CD4-positive, alpha-beta memory T cell (primary cell): Measurements from ENCODE around the gene RAB27B. TPM values are rescaled to one million over a fixed set of nuclear protein-coding genes. Genes with fewer than 3 reads are reported as not detected.

Source experiments
- CTCF ChIA-PET: fragments of 350-600 bp; sonication (Branson Sonifier 250); formaldehyde crosslinking; loops from one replicate; lab custom pipeline; 2021; ENCODE audit warnings: inconsistent platforms; ENCODE audit not compliant: partially characterized antibody; lab: Charles Lee
- POLR2A ChIA-PET: fragments of 350-600 bp; sonication (Branson Sonifier 250); formaldehyde crosslinking; loops from one replicate; lab custom pipeline; 2021; ENCODE audit not compliant: partially characterized antibody; lab: Charles Lee
- DNase-seq, 5 donors: peaks; one replicate each; pipeline versions ENCODE4 v3.0.0 to v3.0.0-alpha.2; 2020 to 2022; ENCODE audit warnings: mixed read lengths in 1 of 5
- H3K27ac ChIP-seq: one replicate; pipeline ENCODE4 v1.7.0; 2013; ENCODE audit warnings: low read depth, low read length
- H3K27me3 ChIP-seq: 2 replicates; pipeline ENCODE4 v1.7.0; 2013; ENCODE audit warnings: mild to moderate bottlenecking, low read length, moderate library complexity; ENCODE audit not compliant: insufficient read depth
- H3K36me3 ChIP-seq: 2 replicates; pipeline ENCODE4 v1.7.0; 2013; ENCODE audit warnings: mild to moderate bottlenecking, low read length, moderate library complexity; ENCODE audit not compliant: insufficient read depth
- H3K4me1 ChIP-seq: 2 replicates; pipeline ENCODE4 v1.7.0; 2013; ENCODE audit warnings: mild to moderate bottlenecking, low read length, moderate library complexity; ENCODE audit not compliant: insufficient read depth
- H3K4me3 ChIP-seq, 2 donors: one replicate each; pipeline ENCODE4 v1.7.0; 2013; ENCODE audit warnings: low read length in 2 of 2, mild to moderate bottlenecking in 1 of 2
- H3K9me3 ChIP-seq, 2 donors: one replicate each; pipeline ENCODE4 v1.7.0; 2013; ENCODE audit warnings: low read length in 2 of 2, control low read depth in 1 of 2; ENCODE audit not compliant: control insufficient read depth in 1 of 2
- H3K27ac Mint-ChIP-seq, 7 donors: one replicate each; pipeline ENCODE4 v1.8.0; 2020 to 2021; ENCODE audit warnings: mixed read lengths in 7 of 7, mild to moderate bottlenecking in 6 of 7, inconsistent platforms in 3 of 7, moderate library complexity in 3 of 7
- H3K27me3 Mint-ChIP-seq, 2 donors: one replicate each; pipeline ENCODE4 v1.8.0; 2020 to 2021; ENCODE audit warnings: mixed read lengths in 2 of 2
- H3K36me3 Mint-ChIP-seq, 2 donors: one replicate each; pipeline ENCODE4 v1.8.0; 2020 to 2021; ENCODE audit warnings: mixed read lengths in 2 of 2, inconsistent platforms in 1 of 2, mild to moderate bottlenecking in 1 of 2
- H3K4me1 Mint-ChIP-seq, 4 donors: one replicate each; pipeline ENCODE4 v1.8.0; 2020 to 2021; ENCODE audit warnings: mixed read lengths in 4 of 4, mild to moderate bottlenecking in 1 of 4
- H3K4me3 Mint-ChIP-seq, 8 donors: one replicate each; pipeline ENCODE4 v1.8.0; 2020 to 2021; ENCODE audit warnings: mixed read lengths in 8 of 8, mild to moderate bottlenecking in 7 of 8, moderate library complexity in 6 of 8, inconsistent platforms in 3 of 8
- H3K9me3 Mint-ChIP-seq, 8 donors: one replicate each; pipeline ENCODE4 v1.8.0; 2020 to 2021; ENCODE audit warnings: mixed read lengths in 8 of 8, mild to moderate bottlenecking in 5 of 8, inconsistent platforms in 3 of 8, moderate library complexity in 1 of 8
- intact Hi-C: fragments of 100-400 bp; cut with micrococcal nuclease; formaldehyde crosslinking; loops from one replicate; pipeline ENCODE4 v1.15.1; 2023
- polyA plus RNA-seq, 2 donors: library from polyadenylated mRNA; unstranded; fragments of 300-500 nt; fragmentation: Illumina TruSeq; gene quantifications; one replicate each; pipeline ENCODE4 v1.2.3, GENCODE V29; 2021
- total RNA-seq, 2 experiments: library from RNA; stranded (reverse); gene quantifications; one replicate each; pipeline ENCODE4 v1.2.3, GENCODE V29; 2021

The RAB27B gene
- total and polyA plus RNA-seq, 4 experiments from 2014 or later, result 1.0 to 3.1 (median 1.6) TPM

DNA sequence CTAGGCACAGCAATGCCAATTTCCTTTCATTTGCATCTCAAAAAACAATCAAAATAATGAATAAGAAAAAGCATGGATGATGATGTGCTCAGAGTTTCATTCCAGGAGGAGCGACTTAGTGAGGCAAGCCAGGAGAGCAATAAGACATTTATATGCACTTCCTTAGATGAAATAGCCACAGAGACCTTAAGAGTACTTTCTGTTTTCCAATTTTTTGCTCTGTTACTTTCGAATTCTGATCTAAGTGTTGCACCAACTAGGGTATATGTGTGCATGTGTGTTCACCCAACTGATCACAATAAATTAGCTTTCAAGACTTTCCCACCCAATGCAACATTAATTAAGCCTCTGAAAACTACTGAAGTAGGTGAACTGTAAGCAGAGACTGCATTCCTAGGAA is 709 bp downstream of the RAB27B start:
- peaks cover 15% of the 10 kb centered on the region for H3K4me1 ChIP-seq
- CTCF ChIA-PET, result interaction anchor here (1.5 kb wide), 1 partner anchor 11 kb away, joined by 4 read pairs; no protein-coding TSS in a partner anchor
- H3K36me3 ChIP-seq, result no peaks in the 10 kb centered on the region
- Mint-ChIP-seq H3K9me3 (peaks cover 0 to 9% (median 2%) of the 10 kb centered on the region in 8 donors), H3K36me3 (peaks cover 3 to 4% of the 10 kb centered on the region in 2 donors), H3K4me1 (peaks cover 23 to 43% (median 29%) of the 10 kb centered on the region in 4 donors), H3K4me3 (peak overlapping the region; percentile 88 to 96 (median 92)), H3K27ac (peak overlapping the region; percentile 53 to 91 (median 82)), H3K27me3 (peaks cover 0 to 2% of the 10 kb centered on the region in 2 donors)
- H3K27me3 ChIP-seq, result no peaks in the 10 kb centered on the region
- H3K27ac ChIP-seq, result peak overlapping the region; percentile 58
- H3K9me3 ChIP-seq, result no peaks in the 10 kb centered on the region
- DNase-seq, result peak in 3 of 5 donors; percentile 2 to 10 (median 8)
- peak overlapping the region; percentile 68 to 87 for H3K4me3 ChIP-seq
- intact Hi-C loops, result loop anchor here (5.0 to 10.0 kb wide), 2 partner anchors 112 to 474 kb away; partner anchors contain the start of genes C18orf54 and STARD6
- POLR2A ChIA-PET, result interaction anchor here (1.5 kb wide), 2 partner anchors 23 to 111 kb away, joined by 3 read pairs; no protein-coding TSS in a partner anchor

DNA sequence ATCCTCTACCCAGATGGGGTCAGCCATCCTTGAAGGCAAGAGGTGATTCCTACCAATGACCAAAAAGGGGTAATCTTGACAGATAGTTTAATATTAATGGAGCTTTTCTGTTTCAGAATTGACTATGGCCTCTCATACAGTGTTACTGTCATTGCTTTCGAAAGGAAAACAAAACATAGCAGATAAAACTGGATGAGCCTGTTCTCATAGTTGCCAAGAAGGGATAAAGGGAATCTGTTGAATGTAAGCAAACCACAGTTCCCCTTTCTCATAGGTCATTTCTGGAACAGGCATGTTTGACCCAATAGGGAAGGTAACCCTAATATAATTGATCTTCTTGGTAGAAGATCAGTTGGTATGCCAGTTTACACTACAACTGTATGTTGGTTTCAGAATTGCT is 1.6 kb downstream of the RAB27B start:
- Mint-ChIP-seq H3K9me3 (peaks cover 0 to 9% (median 2%) of the 10 kb centered on the region in 8 donors), H3K27ac (peak overlapping the region in 1 of 7 donors; percentile 39), H3K36me3 (peaks cover 3 to 4% of the 10 kb centered on the region in 2 donors), H3K4me1 (peaks cover 23 to 43% (median 32%) of the 10 kb centered on the region in 4 donors), H3K4me3 (peak overlapping the region in 5 of 8 donors; percentile 5 to 66 (median 32)), H3K27me3 (peaks cover 0 to 2% of the 10 kb centered on the region in 2 donors)
- no peak for DNase-seq
- intact Hi-C loops, result loop anchor here (5.0 to 10.0 kb wide), 2 partner anchors 113 to 475 kb away; partner anchors contain the start of genes C18orf54 and STARD6
- CTCF ChIA-PET, result interaction anchor here (1.5 kb wide), 1 partner anchor 11 kb away, joined by 4 read pairs; no protein-coding TSS in a partner anchor
- Histone ChIP-seq H3K36me3 (no peaks in the 10 kb centered on the region), H3K4me1 (peaks cover 15% of the 10 kb centered on the region), H3K27ac (no peak overlapping the region), H3K27me3 (no peaks in the 10 kb centered on the region), H3K9me3 (no peaks in the 10 kb centered on the region), H3K4me3 (no peak overlapping the region)
- POLR2A ChIA-PET, result interaction anchor here (1.5 kb wide), 1 partner anchor 111 kb away, joined by 3 read pairs; no protein-coding TSS in a partner anchor

DNA sequence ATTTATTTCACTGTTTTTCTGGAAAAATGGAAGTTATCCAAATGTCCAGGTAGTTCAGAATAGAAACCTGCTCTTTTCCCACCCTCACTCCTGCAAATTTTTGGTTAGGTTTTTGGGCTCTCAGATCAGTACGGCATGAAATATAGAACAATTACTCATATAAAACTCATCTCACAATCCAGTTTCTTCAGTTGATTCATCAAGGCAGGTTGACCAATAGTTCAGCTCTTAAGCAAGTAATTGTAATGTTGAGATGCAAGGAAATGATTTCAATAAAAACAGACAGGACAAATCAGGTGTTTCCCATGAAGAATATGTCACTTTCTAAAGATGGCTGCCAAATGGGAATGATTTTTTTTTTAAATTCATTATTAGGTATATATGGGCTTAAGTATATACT is 2.0 kb downstream of the RAB27B start:
- intact Hi-C loops, result no loop called here
- Mint-ChIP-seq H3K4me3 (peak overlapping the region in 6 of 8 donors; percentile 5 to 66 (median 16)), H3K27me3 (peaks cover 0 to 2% of the 10 kb centered on the region in 2 donors)

DNA sequence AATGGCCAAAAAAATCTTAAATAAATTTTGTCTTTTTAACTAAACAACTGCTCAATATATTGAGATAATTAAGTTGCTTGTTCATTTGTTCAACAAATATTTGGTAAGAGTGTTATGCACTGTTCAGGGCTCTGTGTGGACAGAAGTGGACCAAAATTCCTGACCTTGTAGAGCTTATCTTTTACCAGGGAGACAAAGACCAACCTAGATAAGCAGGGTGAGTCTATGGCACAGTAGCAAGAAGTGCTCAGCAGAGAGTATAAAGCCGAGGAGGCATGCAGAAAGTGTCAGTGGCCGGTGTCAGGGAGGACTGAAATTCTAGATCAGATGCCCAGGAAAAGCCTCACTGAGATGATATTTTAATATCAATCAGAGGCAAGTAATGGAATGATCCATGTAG is 2.6 kb downstream of the RAB27B start:
- Histone ChIP-seq H3K27ac (no peak overlapping the region), H3K4me1 (peaks cover 17% of the 10 kb centered on the region), H3K27me3 (no peaks in the 10 kb centered on the region), H3K4me3 (no peak overlapping the region), H3K36me3 (no peaks in the 10 kb centered on the region), H3K9me3 (no peaks in the 10 kb centered on the region)
- CTCF ChIA-PET, result no interaction called here
- no peak overlapping the region for H3K4me3 Mint-ChIP-seq
- H3K4me1 Mint-ChIP-seq, result peaks cover 28 to 50% (median 37%) of the 10 kb centered on the region in 4 donors
- H3K9me3 Mint-ChIP-seq, result peaks cover 0 to 9% (median 2%) of the 10 kb centered on the region in 8 donors
- POLR2A ChIA-PET, result no interaction called here
- intact Hi-C loops, result no loop called here
- peaks cover 0 to 2% of the 10 kb centered on the region in 2 donors for H3K27me3 Mint-ChIP-seq
- H3K27ac Mint-ChIP-seq, result no peak overlapping the region
- H3K36me3 Mint-ChIP-seq, result peaks cover 3 to 4% of the 10 kb centered on the region in 2 donors
- no peak for DNase-seq

More for the DNA sequence above, 2.0 kb downstream of the RAB27B start:
- Histone ChIP-seq H3K27ac (no peak overlapping the region), H3K36me3 (no peaks in the 10 kb centered on the region), H3K27me3 (no peaks in the 10 kb centered on the region), H3K9me3 (no peaks in the 10 kb centered on the region), H3K4me3 (no peak overlapping the region), H3K4me1 (peaks cover 15% of the 10 kb centered on the region)
- ChIA-PET POLR2A (no interaction called here), CTCF (interaction anchor here (1.5 kb wide), 1 partner anchor 10 kb away, joined by 4 read pairs; no protein-coding TSS in a partner anchor)
- H3K36me3 Mint-ChIP-seq, result peaks cover 3 to 4% of the 10 kb centered on the region in 2 donors
- H3K9me3 Mint-ChIP-seq, result peaks cover 0 to 9% (median 2%) of the 10 kb centered on the region in 8 donors
- peaks cover 23 to 44% (median 32%) of the 10 kb centered on the region in 4 donors for H3K4me1 Mint-ChIP-seq
- DNase-seq, result no peak
- peak overlapping the region in 1 of 7 donors; percentile 39 for H3K27ac Mint-ChIP-seq

DNA sequence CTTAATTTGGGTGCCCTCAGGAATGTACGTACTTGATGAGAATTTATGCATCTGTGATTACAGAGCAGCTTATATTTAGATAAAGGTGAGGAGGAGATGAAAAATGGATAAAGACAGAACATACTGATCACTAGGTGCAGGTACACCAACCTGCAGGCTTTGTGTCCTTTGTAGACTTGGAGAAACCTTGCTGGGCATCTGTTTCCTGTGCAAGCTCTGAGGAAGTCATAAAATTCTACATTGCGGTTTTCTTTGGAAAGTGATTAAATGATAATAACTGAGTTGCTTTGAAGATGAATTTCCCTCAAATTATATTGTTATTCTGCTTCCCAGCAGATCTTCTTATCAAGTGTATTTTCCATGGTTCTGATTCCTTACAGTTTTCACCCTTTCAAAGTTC is 7.7 kb downstream of the RAB27B start:
- ChIA-PET POLR2A (no interaction called here), CTCF (no interaction called here)
- H3K4me3 Mint-ChIP-seq, result peak overlapping the region in 5 of 8 donors; percentile 6 to 67 (median 40)

DNA sequence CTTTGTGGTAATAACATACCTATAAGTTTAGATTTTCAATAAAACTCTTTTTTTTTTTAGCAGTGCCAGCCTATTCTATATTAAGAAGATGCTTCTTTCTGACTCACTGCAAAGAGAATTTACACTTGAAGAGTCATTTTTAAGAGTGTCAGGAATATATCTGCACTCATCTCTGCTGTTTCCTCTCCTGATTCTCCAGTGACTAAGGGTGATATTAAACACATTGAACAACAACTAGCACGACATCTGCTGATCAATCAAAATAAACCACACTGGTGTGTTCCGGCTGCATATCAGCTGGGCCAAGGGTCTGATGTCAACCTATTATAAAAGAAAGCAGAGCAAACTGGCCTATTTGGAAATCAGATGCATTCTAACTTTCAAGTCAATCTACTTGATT is 15.0 kb downstream of the RAB27B start:
- Histone ChIP-seq H3K27me3 (no peaks in the 10 kb centered on the region), H3K4me1 (no peaks in the 10 kb centered on the region), H3K4me3 (no peak overlapping the region), H3K27ac (no peak overlapping the region), H3K36me3 (no peaks in the 10 kb centered on the region), H3K9me3 (no peaks in the 10 kb centered on the region)
- Mint-ChIP-seq H3K9me3 (no peaks in the 10 kb centered on the region), H3K27ac (no peak overlapping the region), H3K4me1 (peaks cover 0 to 3% (median 0%) of the 10 kb centered on the region in 4 donors), H3K27me3 (no peaks in the 10 kb centered on the region), H3K36me3 (no peaks in the 10 kb centered on the region), H3K4me3 (no peak overlapping the region)
- ChIA-PET CTCF (no interaction called here), POLR2A (no interaction called here)
- no peak for DNase-seq
- intact Hi-C loops, result no loop called here

More for the DNA sequence above, 7.7 kb downstream of the RAB27B start:
- Histone ChIP-seq H3K9me3 (no peaks in the 10 kb centered on the region), H3K27ac (no peak overlapping the region), H3K27me3 (no peaks in the 10 kb centered on the region), H3K4me3 (no peak overlapping the region), H3K36me3 (no peaks in the 10 kb centered on the region), H3K4me1 (peaks cover 6% of the 10 kb centered on the region)
- Mint-ChIP-seq H3K9me3 (peaks cover 0 to 9% (median 2%) of the 10 kb centered on the region in 8 donors), H3K27ac (peak overlapping the region in 1 of 7 donors; percentile 12), H3K27me3 (no peaks in the 10 kb centered on the region), H3K4me1 (peaks cover 17 to 35% (median 25%) of the 10 kb centered on the region in 4 donors), H3K36me3 (peaks cover 0 to 4% of the 10 kb centered on the region in 2 donors)
- no peak for DNase-seq
- intact Hi-C loops, result no loop called here

- Histone ChIP-seq H3K36me3 (no peaks in the 10 kb centered on the region), H3K27me3 (no peaks in the 10 kb centered on the region), H3K4me1 (no peaks in the 10 kb centered on the region), H3K9me3 (no peaks in the 10 kb centered on the region), H3K27ac (no peak overlapping the region), H3K4me3 (no peak overlapping the region)
- POLR2A ChIA-PET, result no interaction called here
- Mint-ChIP-seq H3K4me1 (peaks cover 0 to 3% (median 0%) of the 10 kb centered on the region in 4 donors), H3K36me3 (no peaks in the 10 kb centered on the region), H3K9me3 (no peaks in the 10 kb centered on the region), H3K4me3 (no peak overlapping the region), H3K27me3 (no peaks in the 10 kb centered on the region), H3K27ac (no peak overlapping the region)
- DNase-seq, result no peak
- intact Hi-C loops, result no loop called here
- CTCF ChIA-PET, result no interaction called here
Measured at GRCh38 chr18:54845787-54846186, 17.5 kb downstream of the RAB27B start.
